HepG2 (cell line): ENCODE measurements around the gene RMI2. TPM values are rescaled to one million over a fixed set of nuclear protein-coding genes. Genes with fewer than 3 reads are reported as not detected.

ENCODE experiments used
- BRCA1 ChIP-seq: sonication (generic); formaldehyde crosslinking; IDR thresholded peaks from 2 replicates; pipeline ENCODE4 v1.4.0; 2020; ENCODE audit warnings: missing genetic modification reagents
- CCAR2 ChIP-seq: fragments of 200-400 bp; formaldehyde crosslinking; optimal IDR thresholded peaks from 2 replicates; pipeline ENCODE3; 2018; ENCODE audit warnings: low read depth, mild to moderate bottlenecking, low read length, moderate library complexity
- GLI4 ChIP-seq: sonication (generic); formaldehyde crosslinking; IDR thresholded peaks from 2 replicates; pipeline ENCODE4 v1.5.1; 2020; ENCODE audit warnings: missing genetic modification reagents, mild to moderate bottlenecking, moderate library complexity, borderline replicate concordance
- GRHL1 ChIP-seq: sonication (generic); formaldehyde crosslinking; conservative IDR thresholded peaks from 2 replicates; pipeline ENCODE4 v1.8.0; 2022; ENCODE audit warnings: missing genetic modification reagents
- KDM3A ChIP-seq: IDR thresholded peaks from 2 replicates; pipeline ENCODE4 v1.6.1; 2018; ENCODE audit warnings: low read depth, missing compliant biosample characterization
- KIAA2018 ChIP-seq: sonication (generic); formaldehyde crosslinking; IDR thresholded peaks from 2 replicates; pipeline ENCODE4 v1.5.0; 2020; ENCODE audit warnings: mild to moderate bottlenecking, missing genetic modification reagents, borderline replicate concordance
- MTA3 ChIP-seq: sonication (generic); formaldehyde crosslinking; IDR thresholded peaks from 2 replicates; pipeline ENCODE4 v1.4.0; 2020; ENCODE audit warnings: missing genetic modification reagents
- PAF1 ChIP-seq: IDR thresholded peaks from 2 replicates; pipeline ENCODE4 v1.6.1; 2016; ENCODE audit warnings: missing genetic modification reagents, missing compliant biosample characterization
- UBTF ChIP-seq: sonication (generic); formaldehyde crosslinking; IDR thresholded peaks from 2 replicates; pipeline ENCODE4 v1.4.0; 2020; ENCODE audit warnings: mild to moderate bottlenecking, missing genetic modification reagents
- ZNF709 ChIP-seq: sonication (generic); formaldehyde crosslinking; IDR thresholded peaks from 2 replicates; pipeline ENCODE4 v1.5.0; 2020; ENCODE audit warnings: mild to moderate bottlenecking, missing genetic modification reagents
- ZNF83 ChIP-seq: sonication (generic); formaldehyde crosslinking; IDR thresholded peaks from 2 replicates; pipeline ENCODE4 v1.4.0; 2020; ENCODE audit warnings: missing genetic modification reagents, mild to moderate bottlenecking, borderline replicate concordance
- polyA plus RNA-seq, 8 experiments: library from polyadenylated mRNA; depleted of rRNA in 3 of 8; stranded (reverse) in 7 of 8; unstranded in 1 of 8; fragments of >200 nt; fragmentation: Illumina TruSeq in 4 of 8; extraction: Trizol in 4 of 8; gene quantifications; 2 replicates each; pipeline versions ENCODE4 v1.2.1 to v1.2.3, GENCODE V29; 2011 to 2016; ENCODE audit warnings: low read depth in 4 of 8, missing spikeins in 1 of 8, mixed read lengths in 1 of 8; ENCODE audit not compliant: insufficient read depth in 1 of 8
- total RNA-seq, 5 experiments: library from RNA; depleted of rRNA; stranded (reverse); fragments of >200 nt; fragmentation: Illumina TruSeq; extraction: Trizol; gene quantifications; 2 replicates each; pipeline ENCODE4 v1.2.3, GENCODE V29; 2016; ENCODE audit warnings: low read depth in 1 of 5
- TF ChIP-seq, protein P1 (sequence below): sonication (generic); formaldehyde crosslinking; IDR thresholded peaks from 2 replicates; pipeline ENCODE4 v1.8.0; 2023; ENCODE audit warnings: mild to moderate bottlenecking, missing genetic modification reagents

RMI2 gene
- total and polyA plus RNA-seq, 2 of the 13 experiments (the other 11 are each of a cell fraction or from before 2014, with no cell fraction given), result 24.5 to 55.7 TPM

DNA sequence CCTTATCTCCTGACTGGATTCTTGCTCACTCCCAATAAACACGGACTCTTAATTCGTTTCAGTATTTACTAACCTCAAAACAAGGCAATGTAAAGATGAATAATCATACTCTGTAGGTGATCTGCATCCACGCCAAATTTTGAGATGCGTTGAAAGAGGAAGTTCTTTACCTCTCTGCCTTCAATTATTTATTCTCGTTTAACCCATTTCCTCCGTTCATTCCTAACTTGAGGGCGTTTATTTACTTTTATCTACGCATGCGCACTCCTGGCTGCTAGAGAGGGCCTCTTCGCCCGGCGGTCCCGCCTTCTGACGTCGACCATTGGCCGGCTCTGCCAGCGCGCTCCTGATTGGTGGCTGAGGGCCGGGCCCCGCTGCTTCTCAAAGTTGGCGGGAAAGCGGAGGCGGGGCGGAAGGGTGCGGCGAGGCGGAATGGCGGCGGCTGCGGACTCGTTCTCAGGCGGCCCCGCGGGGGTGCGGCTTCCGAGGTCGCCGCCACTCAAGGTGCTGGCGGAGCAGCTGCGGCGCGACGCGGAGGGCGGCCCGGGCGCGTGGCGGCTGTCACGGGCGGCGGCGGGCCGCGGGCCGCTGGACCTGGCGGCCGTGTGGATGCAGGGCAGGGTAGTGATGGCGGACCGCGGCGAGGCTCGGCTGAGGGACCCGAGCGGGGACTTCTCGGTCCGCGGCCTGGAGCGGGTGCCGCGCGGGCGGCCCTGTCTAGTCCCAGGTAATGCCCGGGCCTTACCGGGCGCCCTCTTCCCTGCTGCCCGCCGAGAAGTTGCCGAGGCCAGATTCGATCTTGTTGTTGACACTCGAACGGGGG, at the start of gene RMI2 (continued):
- TF ChIP-seq GRHL1 (CRISPR knock-in tag), result no peak
- TF ChIP-seq BRCA1 (CRISPR knock-in tag), result peak; percentile 56; the same call in 1 of the 2 replicates
- no peak for TF ChIP-seq KIAA2018 (CRISPR knock-in tag)
- TF ChIP-seq MTA3 (CRISPR knock-in tag), result no peak
- TF ChIP-seq ZNF709 (CRISPR knock-in tag), result peak; percentile 84; the same call in 1 of the 2 replicates
- no peak for TF ChIP-seq PAF1 (CRISPR knock-in tag)
- peak; percentile 33; the same call in 1 of the 2 replicates for TF ChIP-seq UBTF (CRISPR knock-in tag)
- no peak for TF ChIP-seq CCAR2
- TF ChIP-seq, protein P1, sequence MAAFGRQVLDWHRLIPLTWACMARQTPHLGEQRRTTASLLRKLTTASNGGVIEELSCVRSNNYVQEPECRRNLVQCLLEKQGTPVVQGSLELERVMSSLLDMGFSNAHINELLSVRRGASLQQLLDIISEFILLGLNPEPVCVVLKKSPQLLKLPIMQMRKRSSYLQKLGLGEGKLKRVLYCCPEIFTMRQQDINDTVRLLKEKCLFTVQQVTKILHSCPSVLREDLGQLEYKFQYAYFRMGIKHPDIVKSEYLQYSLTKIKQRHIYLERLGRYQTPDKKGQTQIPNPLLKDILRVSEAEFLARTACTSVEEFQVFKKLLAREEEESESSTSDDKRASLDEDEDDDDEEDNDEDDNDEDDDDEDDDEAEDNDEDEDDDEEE (CRISPR knock-in tag), result 0 out of 2 replicates have a peak, but pooled peaks have one; percentile 39
- peak; percentile 67; the same call in 1 of the 2 replicates for TF ChIP-seq GLI4 (CRISPR knock-in tag)
- TF ChIP-seq KDM3A (CRISPR knock-in tag), result 0 out of 2 replicates have a peak, but pooled peaks have one; percentile 60
- no peak for TF ChIP-seq ZNF83
